OCI-LY1 (cell line): ENCODE data around the gene RHBDL1.

Source experiments
- H2AFZ ChIP-seq: fragments of 200-600 bp; sonication (generic), shearing (Covaris generic); 2 replicates; pipeline ENCODE4 v1.6.0; 2014; ENCODE audit warnings: antibody characterized with exemption, mild to moderate bottlenecking, low read length
- H3F3A ChIP-seq: fragments of 200-600 bp; sonication (generic), shearing (Covaris generic); 2 replicates; pipeline ENCODE4 v1.6.0; 2014; ENCODE audit warnings: mild to moderate bottlenecking, antibody characterized with exemption, low read length, moderate library complexity; ENCODE audit not compliant: insufficient read depth
- H3K27ac ChIP-seq: fragments of 200-600 bp; sonication (generic); 2 replicates; pipeline ENCODE4 v1.5.1; 2014; ENCODE audit warnings: low read length, mixed run types, mild to moderate bottlenecking, low read depth; ENCODE audit not compliant: poor library complexity, severe bottlenecking
- H3K27me3 ChIP-seq: fragments of 200-600 bp; sonication (generic); 2 replicates; pipeline ENCODE4 v1.6.0; 2014; ENCODE audit warnings: antibody characterized with exemption, mild to moderate bottlenecking, low read length, moderate library complexity; ENCODE audit not compliant: insufficient read depth
- H3K36me3 ChIP-seq: fragments of 200-600 bp; sonication (generic); 2 replicates; pipeline ENCODE4 v1.6.1; 2014; ENCODE audit warnings: mild to moderate bottlenecking, antibody characterized with exemption, low read length, moderate library complexity, mixed read lengths; ENCODE audit not compliant: insufficient read depth
- H3K4me1 ChIP-seq: fragments of 200-600 bp; sonication (generic); 2 replicates; pipeline ENCODE4 v1.5.1; 2014; ENCODE audit warnings: mild to moderate bottlenecking, low read length, moderate library complexity; ENCODE audit not compliant: insufficient read depth, severe bottlenecking
- H3K4me2 ChIP-seq: fragments of 200-600 bp; sonication (generic), shearing (Covaris generic); 2 replicates; pipeline ENCODE4 v1.6.1; 2014; ENCODE audit warnings: low read length
- H3K4me3 ChIP-seq: fragments of 200-600 bp; sonication (generic); 2 replicates; pipeline ENCODE4 v1.5.1; 2014; ENCODE audit warnings: low read length, low read depth, mild to moderate bottlenecking, mixed read lengths; ENCODE audit not compliant: poor library complexity, severe bottlenecking
- H3K79me2 ChIP-seq: fragments of 200-600 bp; shearing (Covaris generic); 2 replicates; pipeline ENCODE4 v1.6.1; 2016; ENCODE audit warnings: mixed run types, low read length, mixed read lengths; ENCODE audit not compliant: insufficient read depth
- H3K9ac ChIP-seq: fragments of 200-600 bp; sonication (generic), shearing (Covaris generic); 2 replicates; pipeline ENCODE4 v1.6.1; 2014; ENCODE audit warnings: mild to moderate bottlenecking, low read length, mixed read lengths
- H3K9me2 ChIP-seq: fragments of 200-600 bp; sonication (generic), shearing (Covaris generic); 2 replicates; pipeline ENCODE4 v1.6.1; 2014; ENCODE audit warnings: low read depth, mild to moderate bottlenecking, low read length, mixed read lengths
- H3K9me3 ChIP-seq: fragments of 200-600 bp; shearing (Covaris generic); 2 replicates; pipeline ENCODE4 v1.6.1; 2014; ENCODE audit warnings: low read length, mixed read lengths
- H4K20me1 ChIP-seq: fragments of 200-600 bp; sonication (generic), shearing (Covaris generic); 2 replicates; pipeline ENCODE4 v1.6.0; 2016; ENCODE audit warnings: mild to moderate bottlenecking, low read length; ENCODE audit not compliant: insufficient read depth
- CTCF ChIP-seq: fragments of 200-600 bp; sonication (generic), shearing (Covaris generic); IDR thresholded peaks from 2 replicates; pipeline ENCODE4 v1.5.1; 2017; ENCODE audit warnings: mild to moderate bottlenecking, antibody characterized with exemption, low read length, moderate library complexity, mixed read lengths
- EZH2 ChIP-seq: fragments of 200-600 bp; sonication (generic), shearing (Covaris generic); IDR thresholded peaks from 2 replicates; pipeline ENCODE4 v1.8.0; 2017; ENCODE audit warnings: borderline replicate concordance, mixed run types, mild to moderate bottlenecking, antibody characterized with exemption, low read length, moderate library complexity, mixed read lengths

RHBDL1 gene

DNA sequence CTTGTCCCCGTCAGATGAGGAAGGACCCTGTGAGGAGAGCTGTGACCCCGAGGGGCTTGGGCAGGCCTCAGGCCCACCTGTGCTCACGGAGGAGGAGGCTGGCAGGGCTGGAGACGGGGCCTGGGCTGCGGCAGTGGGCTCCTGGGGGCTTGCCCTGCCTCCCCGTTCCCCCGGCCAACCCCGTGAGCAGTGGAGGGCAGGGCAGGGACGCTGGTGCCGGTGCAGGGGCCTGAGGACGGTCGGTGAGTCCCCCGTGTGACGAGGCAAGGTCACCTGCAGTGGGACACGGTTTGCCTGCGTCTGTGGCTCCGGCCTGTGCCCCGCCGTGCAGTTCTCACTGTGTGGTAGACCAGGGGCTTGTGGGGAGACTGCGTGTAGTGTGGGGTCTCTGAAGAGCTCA is 15.9 kb upstream of the RHBDL1 start:
- Histone ChIP-seq H3K27me3 (no peaks in the 10 kb centered on the region), H3K27ac (no peak overlapping the region), H3K4me2 (no peak overlapping the region), H3F3A (no peaks in the 10 kb centered on the region), H3K9ac (no peak overlapping the region), H3K4me3 (no peak overlapping the region), H3K9me3 (no peaks in the 10 kb centered on the region), H2AFZ (no peak overlapping the region), H3K4me1 (peaks cover 6% of the 10 kb centered on the region), H3K9me2 (no peaks in the 10 kb centered on the region), H3K79me2 (no peaks in the 10 kb centered on the region), H3K36me3 (peaks cover 50% of the 10 kb centered on the region), H4K20me1 (no peaks in the 10 kb centered on the region)
- TF ChIP-seq CTCF (no peak), EZH2 (no peak)

DNA sequence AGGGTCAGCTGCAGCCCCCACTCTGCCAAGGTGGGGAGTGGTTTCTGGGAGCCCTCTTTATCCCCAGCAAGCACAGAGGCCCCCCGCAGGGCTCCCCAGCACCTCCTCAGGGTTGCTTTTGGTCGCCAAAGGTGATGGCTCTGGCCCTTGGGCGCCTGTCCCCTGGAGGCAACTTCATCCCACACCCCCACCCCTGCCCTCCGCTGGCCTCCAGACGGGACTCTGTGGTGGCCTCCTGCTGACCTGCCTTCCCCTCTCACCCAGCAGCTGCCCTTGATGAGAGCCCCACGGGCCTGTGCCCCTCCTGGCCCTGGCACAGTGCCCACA is 15.4 kb upstream of the RHBDL1 start:
- H3K4me2 ChIP-seq, result no peak overlapping the region
- H3K27me3 ChIP-seq, result no peaks in the 10 kb centered on the region
- no peak overlapping the region for H3K9ac ChIP-seq
- no peaks in the 10 kb centered on the region for H3F3A ChIP-seq
- H3K9me2 ChIP-seq, result no peaks in the 10 kb centered on the region
- H3K4me1 ChIP-seq, result peaks cover 6% of the 10 kb centered on the region
- no peaks in the 10 kb centered on the region for H4K20me1 ChIP-seq
- no peak overlapping the region for H2AFZ ChIP-seq
- no peak overlapping the region for H3K4me3 ChIP-seq
- no peaks in the 10 kb centered on the region for H3K9me3 ChIP-seq
- no peaks in the 10 kb centered on the region for H3K79me2 ChIP-seq
- TF ChIP-seq CTCF (no peak), EZH2 (no peak)
- peaks cover 50% of the 10 kb centered on the region for H3K36me3 ChIP-seq
- no peak overlapping the region for H3K27ac ChIP-seq

GRCh38 chr16:660459-661183 is 14.8 kb upstream of the RHBDL1 start:
- Histone ChIP-seq H2AFZ (no peak overlapping the region), H3K4me2 (peak overlapping the region; percentile 25; the same call in 1 of the 2 replicates), H4K20me1 (no peaks in the 10 kb centered on the region), H3K36me3 (peaks cover 47% of the 10 kb centered on the region), H3K27ac (no peak overlapping the region), H3K4me3 (no peak overlapping the region), H3K9me3 (no peaks in the 10 kb centered on the region), H3K9ac (0 out of 2 replicates have a peak overlapping the region, but pooled peaks have one; percentile 0), H3F3A (no peaks in the 10 kb centered on the region), H3K79me2 (no peaks in the 10 kb centered on the region), H3K9me2 (no peaks in the 10 kb centered on the region), H3K4me1 (peaks cover 6% of the 10 kb centered on the region), H3K27me3 (no peaks in the 10 kb centered on the region)
- TF ChIP-seq EZH2 (no peak), CTCF (peak; percentile 29)
